NCI-H446 treated with DMSO at 0.1 percent for 48 hours (cell line): ENCODE results near the gene TSPAN9.

Source experiments
- DNase-seq: peaks from one replicate; lab custom pipeline; 2025; lab: John Stamatoyannopoulos, UW

Gene TSPAN9

DNA sequence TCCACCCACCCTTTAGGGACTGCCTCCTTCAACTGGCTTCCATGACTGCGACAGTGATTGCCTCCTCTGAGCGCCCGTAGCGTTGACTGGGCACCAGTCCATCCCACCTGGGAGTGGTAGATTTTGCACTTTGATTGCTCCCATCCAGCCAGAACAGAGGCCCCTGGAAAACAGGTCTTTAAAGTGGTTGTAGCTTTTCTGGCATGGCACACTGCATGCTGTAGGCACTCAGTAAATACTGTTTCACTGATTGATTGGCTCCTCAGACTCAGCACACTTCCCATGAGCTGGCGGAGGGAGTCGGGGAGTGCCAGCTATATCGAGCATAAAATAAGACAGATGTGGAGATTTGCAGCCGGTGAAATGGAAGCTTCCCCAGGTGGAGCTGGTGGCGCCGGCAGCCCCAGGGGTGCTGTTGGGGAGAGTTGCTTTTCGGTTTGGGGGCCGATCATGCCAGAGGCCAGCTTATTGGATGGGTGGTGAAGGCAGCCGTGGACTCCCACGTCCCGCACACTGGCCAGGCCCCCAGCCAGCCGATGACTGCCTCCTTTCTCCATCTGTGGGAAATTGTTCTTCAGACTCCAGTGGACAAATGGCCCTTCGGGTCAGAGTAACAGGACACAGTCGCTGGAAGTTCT lies 200.2 kb downstream of the TSPAN9 start:
- DNase-seq, result no peak

DNA sequence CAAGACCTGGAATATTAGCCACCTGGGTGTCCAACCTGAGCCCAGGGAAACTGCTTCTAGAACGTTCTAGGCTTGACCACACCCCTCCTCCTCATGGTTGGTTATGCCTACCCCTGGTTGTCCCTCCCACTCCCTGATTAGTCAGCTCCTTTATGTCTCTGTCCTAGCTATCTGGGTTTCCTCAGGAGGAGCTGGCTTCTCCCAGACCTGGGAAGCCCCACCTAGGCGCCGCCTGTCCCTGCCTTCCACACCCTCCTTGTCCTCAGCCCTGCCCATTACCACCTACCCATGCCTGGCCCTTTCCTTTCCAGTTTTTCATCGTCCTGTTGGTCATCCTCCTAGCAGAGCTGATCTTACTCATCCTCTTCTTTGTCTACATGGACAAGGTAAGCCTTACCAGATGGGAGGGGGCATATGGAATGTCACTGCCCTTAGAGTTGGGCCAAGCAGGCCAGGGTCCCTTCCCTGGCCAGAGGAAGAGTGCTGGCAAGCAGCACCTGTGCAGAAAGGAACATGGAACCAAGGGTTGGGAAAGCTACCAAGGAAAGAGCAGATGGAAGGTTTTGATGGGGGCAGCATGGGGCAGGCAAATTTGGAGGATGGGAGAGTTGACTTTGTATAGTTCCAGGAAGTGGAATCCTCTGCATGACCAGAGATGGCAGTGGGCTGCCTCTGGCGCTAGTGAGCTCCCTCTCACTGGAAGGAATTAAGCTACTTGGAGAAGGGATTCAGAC lies 201.7 kb downstream of the TSPAN9 start:
- no peak for DNase-seq

DNA sequence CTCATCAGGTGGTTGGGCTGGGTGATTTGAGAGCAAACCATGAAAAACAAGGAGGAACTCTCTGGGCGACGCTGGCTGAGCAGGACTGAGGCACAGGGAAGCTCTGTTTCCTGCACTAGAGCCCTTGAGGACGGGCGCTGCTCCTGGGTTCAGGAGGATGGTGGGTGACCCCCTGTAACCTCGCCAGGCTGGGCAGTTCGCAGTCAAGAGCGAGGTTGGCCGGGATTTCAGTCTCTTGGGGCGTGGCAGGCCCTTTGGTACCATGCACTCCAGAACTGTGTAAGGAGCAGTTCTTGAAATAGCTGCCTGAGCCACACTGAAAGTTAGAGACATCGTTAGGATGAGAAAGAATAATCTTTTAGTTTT lies 202.2 kb downstream of the TSPAN9 start:
- no peak for DNase-seq

DNA sequence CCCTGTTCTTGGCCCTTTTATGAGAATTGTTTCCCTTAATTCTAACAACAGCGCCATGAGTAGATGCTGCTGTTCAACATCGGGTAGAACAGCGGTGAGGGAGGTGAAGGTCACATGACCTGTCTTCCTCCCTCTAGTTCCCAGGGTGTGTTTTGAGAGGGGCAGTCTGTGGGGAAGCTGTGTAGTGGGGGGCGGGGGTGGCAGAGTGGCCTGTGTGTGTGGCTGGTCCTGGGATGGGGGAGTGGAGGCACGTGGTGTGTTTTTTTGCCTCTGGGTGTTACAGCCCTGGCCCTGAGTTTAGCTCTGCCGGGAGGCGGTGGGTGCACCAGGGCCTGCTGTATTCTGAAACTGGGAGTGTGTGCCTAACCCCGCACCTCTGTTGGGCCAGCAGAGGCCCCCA lies 202.7 kb downstream of the TSPAN9 start:
- DNase-seq, result no peak

DNA sequence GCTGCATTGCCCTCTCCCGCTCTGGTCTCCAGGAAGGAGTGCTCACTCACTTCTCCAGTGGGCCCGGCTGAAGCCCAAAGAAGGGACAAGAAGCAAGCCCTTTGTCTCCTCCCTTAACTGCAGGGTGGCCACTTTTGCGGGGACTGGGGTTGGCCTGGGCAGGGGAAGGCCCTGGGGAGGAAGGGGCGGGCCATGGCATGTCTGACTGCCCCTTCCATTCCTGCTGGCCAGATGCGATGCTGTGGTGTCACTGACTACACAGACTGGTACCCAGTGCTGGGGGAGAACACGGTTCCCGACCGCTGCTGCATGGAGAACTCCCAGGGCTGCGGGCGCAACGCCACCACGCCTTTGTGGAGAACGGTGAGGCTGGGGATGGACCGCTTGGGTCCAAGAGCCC lies 203.8 kb downstream of the TSPAN9 start:
- DNase-seq, result no peak

DNA sequence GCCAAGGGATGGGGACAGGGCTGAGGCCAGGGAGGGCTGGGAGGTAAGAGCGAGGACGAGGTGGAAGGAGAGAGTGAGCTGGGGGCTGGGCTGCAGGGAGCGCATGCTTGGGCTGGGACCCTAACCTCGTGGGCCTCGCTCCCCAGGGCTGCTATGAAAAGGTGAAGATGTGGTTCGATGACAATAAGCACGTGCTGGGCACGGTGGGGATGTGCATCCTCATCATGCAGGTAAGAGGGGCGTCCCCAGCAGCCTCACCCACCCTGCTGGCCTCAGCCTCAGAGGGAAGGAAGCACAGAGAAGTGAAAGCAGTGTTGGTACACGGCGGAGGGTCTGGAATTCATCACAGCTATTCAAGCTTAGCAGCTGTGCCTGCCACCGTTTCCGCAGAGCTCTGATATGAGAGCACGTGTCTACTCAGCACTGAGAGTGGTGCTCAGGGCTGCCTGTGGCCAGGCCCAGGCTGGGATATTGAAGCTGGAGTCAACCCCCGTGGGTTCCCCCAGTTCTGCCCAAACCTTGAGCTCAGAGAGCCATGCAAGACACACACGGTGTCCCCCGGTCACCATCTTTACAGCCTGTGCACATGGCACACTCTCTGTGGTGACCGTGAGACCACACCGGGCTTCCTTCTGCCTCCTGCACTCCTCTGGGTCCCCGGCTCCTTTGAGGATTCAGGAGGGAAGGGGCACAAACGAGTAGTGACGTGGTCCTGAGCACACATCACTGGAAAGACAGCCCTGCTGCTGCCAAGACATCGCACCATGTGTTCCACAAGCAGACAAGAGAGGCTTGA lies 204.6 kb downstream of the TSPAN9 start:
- DNase-seq, result no peak

DNA sequence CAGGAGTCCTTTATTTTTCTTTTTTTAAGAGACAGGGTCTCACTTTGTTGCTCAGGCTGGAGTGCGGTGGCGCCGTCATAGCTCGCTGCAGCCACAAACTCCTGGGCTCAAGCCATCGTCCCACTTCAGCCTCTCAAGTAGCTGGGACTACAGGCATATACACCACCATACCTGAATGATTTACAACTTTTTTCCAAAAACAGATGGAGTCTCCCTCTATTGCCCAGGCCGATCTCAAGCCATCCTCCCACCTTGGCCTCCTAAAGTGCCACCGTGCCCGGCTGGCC lies 205.1 kb downstream of the TSPAN9 start:
- DNase-seq, result no peak

DNA sequence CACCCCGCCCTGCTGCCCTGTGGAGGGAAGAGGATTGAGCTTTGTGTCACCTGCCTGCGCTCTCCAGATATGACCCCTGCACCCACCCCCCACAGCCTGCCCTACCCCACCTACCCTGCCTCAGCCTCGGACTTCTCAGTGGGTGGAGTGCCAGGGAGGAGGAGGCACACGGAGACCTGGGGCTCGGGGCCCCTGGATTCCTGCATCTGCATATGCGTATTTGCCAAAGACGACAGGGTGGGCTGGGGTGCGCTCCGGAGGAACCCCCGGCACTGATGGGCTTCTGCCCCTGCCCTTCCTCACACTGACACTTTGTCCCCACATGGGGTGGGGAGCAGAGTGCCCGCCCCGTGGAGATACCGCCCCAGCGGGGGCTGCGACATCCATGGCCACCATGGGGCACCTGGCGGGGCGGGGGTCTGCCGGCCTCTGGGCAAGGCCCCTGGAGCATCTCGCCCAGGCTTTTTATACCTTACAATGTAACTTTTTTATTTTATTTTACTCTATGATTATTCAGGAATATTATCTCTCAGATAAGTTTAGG lies 206.0 kb downstream of the TSPAN9 start:
- DNase-seq, result no peak

DNA sequence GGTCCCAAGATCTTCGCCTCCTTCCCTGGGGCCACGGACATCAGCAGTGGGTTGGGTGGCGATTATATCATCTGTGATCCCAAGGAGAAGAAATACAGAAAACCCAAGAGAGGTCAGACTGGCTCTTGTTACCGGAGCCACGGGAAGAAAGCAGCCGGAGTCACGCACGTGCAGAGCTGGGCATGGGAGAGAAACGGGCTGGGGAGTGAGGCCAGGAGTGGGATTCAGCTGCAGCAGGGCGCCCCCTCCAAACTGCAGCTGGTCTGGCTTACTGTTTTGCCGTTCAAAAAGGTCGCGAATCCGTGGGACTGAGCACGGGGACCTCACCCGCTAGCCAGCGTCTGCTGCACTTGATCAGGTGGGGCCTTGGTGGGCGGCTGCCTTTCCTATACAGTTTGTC lies 207.2 kb downstream of the TSPAN9 start:
- DNase-seq, result no peak

DNA sequence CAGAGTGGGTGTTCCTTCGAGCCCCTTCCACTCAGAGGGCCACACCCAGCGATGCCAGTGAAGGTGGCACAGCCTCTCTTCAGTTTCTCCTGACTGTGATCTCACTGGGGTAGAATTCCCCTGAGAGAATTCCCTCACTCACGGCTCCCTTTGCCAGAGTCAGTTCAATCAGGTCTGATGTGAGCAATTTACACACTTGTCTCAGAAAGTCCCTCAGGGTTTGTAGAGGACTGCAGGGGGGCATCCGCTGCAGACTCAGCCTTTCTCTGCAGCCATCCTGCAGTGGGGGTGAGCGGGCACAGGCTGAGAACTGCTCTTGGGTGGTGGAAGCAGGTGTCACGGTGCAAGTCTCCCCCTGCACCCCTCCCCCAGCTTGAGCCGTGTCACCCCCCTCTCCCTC lies 208.4 kb downstream of the TSPAN9 start:
- DNase-seq, result no peak

DNA sequence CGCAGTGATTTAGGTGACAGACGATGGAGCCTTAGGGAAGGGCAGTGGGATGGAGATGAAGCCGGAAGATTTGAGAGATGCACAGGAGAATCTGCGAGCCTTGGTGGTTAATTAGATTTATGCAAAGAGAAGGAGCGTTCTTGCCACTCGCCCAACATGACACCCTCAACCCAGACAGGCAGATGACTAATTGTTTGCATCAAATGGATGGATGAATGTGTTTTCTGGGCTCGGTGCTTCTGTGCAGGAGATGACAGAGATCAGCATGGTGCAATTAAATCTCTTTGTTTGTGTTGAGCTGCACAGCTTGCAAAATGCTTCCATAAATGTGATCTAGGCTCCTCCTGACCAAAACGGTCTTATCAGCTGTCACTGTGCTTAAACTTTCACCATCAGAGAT lies 211.5 kb downstream of the TSPAN9 start:
- DNase-seq, result no peak

DNA sequence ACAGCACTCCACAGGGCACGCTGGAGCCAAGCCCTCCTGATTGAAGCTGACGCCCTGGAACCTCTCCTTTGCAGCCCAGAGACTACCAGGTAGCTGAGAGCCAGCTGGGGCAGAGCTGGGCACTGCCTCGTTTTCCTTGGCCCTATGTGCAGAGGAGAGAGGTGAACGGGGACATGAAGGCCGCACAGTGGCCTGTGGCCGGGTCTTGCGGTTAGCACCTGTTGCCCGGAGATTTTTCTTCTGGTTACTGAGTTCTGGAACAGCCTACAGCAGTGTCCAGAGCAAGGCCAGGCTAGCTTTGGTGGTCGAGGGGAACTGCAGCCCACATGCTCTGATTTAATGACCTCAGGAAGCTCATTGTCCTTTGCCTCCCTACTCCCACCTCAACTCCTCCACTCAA lies 212.5 kb downstream of the TSPAN9 start:
- DNase-seq, result no peak

DNA sequence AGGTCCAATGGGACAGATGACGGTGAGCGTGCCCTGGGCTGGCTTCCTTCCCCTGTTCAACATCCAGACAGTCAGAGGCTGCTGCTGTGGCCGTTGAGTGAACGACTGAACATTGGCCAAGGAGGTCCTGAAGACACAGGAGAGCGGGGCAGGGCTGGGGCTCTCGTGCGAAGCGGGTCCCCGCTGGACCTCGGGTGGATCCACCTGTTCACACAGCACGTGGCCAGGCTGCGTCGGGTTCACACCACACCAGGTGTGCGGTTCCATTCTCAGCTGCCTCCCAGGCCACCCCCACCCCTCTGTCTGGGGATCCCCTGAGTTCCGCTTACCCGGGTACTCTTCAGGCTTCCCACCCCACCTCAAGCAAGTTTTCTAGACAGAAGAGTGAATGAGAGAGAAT lies 214.8 kb downstream of the TSPAN9 start:
- DNase-seq, result no peak

DNA sequence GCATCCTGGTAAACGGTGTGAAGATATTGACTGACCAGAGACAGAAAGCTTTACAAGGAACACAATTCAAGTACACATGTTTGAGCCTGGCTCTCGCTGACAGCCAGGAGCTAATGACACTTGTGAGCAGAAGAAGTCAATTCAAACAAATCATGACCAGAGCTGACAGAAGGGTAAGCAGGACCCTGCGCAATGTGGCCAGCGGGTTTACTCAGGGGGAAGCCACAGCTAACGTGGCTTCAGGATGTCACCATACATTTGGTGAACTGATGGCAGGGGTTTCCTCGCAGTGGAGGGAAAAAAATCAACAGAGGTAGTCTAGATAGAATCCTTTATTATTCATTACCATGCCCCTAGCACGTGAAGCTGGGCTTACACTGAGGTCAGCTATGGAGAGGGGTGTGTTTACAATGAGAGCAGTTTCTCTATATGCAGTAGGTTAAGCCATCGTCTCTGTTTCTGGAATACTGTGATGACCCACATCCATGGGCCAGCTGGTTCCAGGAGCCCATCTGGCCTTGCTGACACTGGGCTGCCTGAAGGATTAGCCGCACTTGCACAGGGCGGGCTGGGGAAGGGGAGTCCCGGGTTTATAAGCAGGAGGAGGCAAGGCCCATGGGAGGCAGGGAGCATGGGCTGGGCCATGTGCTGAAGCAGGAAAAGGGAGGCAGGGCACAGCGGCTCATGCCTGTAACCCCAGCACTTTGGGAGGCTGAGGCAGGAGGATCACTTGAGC lies 215.7 kb downstream of the TSPAN9 start:
- DNase-seq, result no peak

DNA sequence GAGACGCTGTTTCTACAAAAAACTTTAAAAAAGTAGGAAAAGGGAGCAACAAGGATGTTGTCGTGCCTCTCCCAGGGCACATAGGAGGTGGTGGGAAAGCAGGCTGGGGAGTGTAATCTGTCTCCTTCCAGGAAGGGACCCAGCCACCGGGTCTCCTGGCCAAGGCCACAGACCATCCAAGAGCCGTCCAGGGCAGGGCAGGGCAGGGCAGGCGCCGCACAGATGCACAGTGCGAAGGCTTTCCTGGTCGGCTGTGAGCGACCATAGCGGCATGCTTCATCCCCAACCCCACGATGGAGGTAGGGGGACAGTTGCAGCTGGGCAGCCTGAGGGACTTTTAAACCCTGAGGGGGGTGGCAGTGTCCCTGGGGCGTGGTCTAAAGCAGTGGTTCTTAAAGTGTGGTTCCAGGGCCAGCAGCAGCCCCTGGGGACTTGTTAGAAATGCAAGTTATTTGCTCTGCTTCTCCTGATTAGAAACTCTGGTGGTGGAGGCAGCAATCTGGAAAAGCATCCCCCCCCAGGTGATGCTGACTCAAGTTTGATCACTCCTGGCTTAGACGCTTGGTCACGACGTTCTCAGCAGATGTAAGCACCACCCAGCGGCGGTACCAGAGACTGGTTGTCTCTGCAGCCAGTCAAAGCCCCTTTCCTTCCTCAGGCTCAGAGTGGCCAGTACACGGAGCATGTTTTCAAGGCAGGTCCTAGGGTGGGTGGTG lies 216.4 kb downstream of the TSPAN9 start:
- DNase-seq, result no peak

DNA sequence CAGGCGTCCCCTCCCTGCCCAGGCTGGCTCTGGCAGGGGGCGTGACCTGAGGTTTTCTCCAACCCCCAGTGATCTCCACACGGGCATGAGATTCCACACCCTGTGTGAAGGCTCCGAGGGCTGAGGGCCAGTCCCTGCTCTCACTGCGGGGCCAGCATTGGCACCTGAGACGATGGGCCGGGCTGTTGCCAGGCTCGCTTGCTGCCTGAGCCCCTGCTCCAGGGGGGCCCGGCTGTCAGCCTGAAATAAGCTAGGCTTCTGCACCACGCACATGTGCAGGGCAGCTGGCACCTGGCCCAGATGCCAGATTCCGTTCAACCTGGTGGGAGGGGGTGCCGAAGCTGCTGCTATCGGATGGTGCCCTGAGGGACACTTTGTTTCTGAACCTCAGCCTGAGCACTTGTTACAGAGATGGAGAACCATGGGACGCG lies 217.3 kb downstream of the TSPAN9 start:
- DNase-seq, result no peak

DNA sequence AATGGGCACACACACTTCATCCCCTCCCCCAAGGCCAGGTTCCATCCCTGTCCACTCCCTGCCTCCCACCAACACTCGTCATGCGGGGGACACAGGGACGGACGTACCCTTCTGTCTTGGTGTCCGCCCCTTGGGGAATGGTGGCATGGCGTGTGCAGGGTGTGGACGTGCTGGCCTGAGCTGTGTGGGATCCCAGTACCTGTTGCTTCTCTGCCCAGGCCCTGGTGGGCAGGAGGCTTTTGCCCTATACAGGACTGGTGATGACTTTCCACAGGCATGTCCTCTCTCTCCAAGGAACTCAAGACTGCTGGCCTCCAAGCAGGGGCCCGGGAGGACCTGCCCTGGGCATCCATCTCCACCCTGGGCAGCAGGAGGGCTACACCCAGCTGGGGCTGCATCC lies 218.0 kb downstream of the TSPAN9 start:
- DNase-seq, result no peak

DNA sequence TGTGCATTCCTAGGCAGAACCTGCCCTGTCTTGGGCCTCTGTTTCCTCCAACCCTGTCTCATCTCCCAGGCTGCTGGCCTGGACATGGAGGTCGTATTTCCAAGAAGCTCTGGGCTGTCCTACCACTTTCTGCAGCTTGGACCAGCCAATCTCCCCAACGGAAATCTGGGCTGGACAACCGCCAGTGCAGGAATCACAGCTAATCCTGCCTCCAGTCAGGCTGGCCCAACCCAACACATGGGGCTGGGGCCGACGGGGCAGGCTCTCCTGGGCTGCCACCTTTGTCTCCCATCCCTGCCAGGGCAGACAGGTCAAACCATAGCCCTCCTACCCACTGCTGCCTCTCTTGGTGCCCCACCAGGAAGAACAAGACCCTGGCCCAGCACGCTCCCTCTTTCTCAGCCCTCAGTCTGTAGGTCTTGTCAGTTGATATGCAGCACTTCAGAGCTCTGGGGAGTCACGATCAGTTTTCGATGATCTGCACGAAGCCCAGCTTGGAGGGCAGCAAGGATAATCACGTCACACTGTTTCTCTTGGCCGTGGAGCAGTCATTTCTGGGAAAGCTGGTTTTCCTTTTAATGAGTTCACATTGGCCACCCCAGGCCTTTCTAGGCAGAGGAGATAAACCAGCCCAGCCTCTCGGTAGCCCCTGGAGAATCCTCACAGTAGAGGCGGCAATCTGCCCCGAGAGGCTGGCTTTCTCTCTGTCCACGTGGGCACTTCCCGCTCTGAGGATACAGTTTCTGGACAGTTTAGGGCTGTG lies 218.6 kb downstream of the TSPAN9 start:
- DNase-seq, result no peak

DNA sequence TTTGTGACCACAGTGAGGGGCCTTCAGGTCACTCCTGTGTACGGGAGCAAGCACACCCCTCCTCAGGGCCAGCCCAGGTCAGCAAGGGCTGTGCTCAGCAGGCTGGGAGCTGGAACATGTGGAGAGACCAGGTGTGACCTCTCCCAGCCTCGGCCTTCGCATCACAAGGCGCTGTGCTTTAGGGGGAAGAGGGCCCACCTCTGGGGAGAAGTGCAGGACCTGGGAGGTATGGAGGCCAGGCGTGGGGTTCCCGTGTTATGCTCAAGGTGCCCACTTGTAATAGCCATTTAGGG lies 219.2 kb downstream of the TSPAN9 start:
- DNase-seq, result no peak

DNA sequence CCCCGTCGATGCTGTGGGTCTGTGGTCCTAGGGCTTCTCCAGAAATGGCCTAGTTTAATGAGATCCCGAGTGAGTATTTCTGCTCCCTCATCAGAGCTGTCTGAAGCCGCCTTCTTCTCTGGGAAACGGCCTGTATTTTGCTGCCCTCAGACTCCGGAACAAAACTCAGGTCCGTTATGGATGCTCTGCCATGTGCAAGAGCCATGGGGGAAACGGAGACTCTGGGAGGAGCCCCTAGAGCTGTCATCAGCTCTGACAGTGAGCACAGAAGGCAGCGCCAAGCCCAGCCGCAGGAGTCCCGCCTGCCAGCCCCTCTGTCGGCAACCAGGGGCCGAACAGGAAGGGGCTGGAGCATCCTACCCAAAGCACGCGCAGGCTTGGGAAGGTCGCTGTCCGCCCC lies 221.4 kb downstream of the TSPAN9 start:
- no peak for DNase-seq
